AG09319 (cell line): ENCODE data around the gene TMTC2.

Experiments used
- DNase-seq: peaks from one replicate; pipeline ENCODE4 v3.0.0-alpha.2; 2010; ENCODE audit warnings: low read depth; ENCODE audit errors: extremely low read depth
- TF ChIP-seq, protein P1 (sequence below): IDR thresholded peaks from 2 replicates; pipeline ENCODE4 v1.5.1; 2011; ENCODE audit warnings: low read depth, mild to moderate bottlenecking, inconsistent platforms, low read length, moderate library complexity

The TMTC2 gene

DNA sequence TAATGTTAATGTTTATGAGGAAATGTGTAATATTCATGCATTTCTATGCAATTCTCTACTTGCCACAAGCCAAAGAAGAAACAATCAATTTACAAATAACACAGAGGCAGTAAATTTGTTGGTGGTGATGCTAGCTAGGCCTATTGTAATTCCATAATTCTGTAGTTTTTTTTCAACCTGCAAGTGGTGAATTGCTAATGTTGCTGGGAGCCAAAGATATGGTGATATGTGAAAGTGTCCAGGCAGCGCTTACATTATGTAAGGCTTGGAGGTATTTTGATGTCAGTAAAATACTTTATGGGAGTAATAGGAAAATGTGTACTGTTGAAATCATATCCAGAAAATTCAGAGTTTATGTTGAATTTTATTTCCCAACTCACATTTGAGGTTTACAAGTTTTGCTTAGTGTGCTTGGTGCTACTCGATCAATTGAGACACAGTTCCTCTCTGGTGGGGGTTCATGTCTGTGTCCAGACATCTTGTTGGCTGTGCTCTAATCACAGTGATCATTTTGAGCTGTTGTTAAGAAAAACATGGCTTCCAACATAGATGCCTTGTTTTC lies 23.2 kb downstream of the TMTC2 start:
- DNase-seq = no peak
- TF ChIP-seq, protein P1, sequence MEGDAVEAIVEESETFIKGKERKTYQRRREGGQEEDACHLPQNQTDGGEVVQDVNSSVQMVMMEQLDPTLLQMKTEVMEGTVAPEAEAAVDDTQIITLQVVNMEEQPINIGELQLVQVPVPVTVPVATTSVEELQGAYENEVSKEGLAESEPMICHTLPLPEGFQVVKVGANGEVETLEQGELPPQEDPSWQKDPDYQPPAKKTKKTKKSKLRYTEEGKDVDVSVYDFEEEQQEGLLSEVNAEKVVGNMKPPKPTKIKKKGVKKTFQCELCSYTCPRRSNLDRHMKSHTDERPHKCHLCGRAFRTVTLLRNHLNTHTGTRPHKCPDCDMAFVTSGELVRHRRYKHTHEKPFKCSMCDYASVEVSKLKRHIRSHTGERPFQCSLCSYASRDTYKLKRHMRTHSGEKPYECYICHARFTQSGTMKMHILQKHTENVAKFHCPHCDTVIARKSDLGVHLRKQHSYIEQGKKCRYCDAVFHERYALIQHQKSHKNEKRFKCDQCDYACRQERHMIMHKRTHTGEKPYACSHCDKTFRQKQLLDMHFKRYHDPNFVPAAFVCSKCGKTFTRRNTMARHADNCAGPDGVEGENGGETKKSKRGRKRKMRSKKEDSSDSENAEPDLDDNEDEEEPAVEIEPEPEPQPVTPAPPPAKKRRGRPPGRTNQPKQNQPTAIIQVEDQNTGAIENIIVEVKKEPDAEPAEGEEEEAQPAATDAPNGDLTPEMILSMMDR = no peak

DNA sequence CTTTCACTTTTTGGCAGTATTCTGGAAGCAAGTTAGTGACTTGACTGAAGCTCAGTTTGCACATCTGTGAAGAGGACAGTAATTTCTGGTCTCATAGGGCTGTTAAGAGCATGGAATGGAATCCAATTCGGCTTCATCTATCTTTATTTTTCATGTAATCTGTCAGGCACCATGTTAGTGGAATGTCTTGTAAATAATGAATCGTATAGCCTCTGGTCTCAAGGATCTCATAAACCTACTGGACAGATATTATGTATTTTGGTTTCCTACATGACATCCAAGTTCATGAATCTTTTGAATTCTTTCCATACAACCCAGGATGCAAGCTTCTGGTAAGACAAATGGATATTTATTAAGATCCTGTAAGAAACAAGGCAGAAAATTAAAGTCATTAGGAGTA lies 24.0 kb downstream of the TMTC2 start:
- DNase-seq = no peak
- TF ChIP-seq, protein P1 = no peak

DNA sequence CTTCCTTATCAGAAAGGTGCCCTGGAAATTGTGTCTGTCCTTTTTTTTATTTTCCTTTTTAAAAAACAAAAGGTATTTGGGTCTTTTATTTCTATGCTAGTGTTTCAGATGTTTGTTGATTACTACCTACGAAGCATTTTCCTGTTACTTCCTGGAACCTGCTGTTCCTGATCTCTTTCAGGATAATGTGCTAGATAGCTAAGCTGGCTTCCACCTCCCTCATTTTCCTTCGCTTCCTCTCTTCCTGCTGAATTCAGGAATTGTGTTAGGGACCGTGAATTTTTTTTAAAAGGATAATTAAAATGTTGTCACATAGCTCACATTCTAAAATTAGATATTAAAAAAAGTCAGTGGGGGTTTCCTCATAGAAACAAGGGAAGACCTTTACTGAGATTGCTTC lies 27.7 kb downstream of the TMTC2 start:
- TF ChIP-seq, protein P1 = no peak
- DNase-seq = no peak

DNA sequence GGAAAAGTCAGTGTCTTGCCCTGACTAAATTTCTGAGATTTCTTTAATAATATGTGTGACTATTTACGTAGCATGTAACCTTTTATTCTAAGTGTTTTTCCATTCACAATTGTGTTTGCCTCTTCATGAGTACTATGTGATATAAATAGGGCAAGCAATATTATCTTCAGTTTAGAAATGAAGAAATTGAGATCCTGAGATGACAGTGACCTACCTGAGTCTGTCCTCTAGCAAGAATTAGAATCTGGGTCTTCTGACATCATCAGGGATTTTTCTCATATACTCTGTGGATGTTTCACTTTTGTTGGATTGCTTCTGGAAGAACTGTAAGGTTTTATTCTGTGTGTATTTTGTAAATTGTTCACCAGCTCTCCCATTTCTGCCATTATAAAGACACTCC lies 35.0 kb downstream of the TMTC2 start:
- TF ChIP-seq, protein P1 = no peak
- no peak for DNase-seq

DNA sequence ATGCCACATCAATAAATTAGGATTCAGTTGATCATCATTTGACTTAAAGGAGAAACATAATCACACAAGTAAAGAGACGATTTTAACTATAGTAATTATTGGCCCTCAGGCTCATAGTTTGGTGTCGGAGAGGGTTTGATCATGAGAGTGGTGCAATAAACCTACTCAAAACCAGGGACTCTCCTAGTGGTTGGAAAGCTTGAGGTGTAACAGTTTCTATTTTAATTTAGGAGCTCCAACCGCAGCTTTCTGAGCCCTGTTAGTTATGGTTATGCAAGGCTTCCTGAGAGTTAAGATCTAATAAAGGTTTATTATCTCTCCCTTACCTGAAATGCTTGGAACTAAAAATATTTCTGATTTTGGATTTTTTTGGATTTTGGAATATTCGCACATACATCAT lies 36.4 kb downstream of the TMTC2 start:
- TF ChIP-seq, protein P1 = no peak
- DNase-seq = no peak

DNA sequence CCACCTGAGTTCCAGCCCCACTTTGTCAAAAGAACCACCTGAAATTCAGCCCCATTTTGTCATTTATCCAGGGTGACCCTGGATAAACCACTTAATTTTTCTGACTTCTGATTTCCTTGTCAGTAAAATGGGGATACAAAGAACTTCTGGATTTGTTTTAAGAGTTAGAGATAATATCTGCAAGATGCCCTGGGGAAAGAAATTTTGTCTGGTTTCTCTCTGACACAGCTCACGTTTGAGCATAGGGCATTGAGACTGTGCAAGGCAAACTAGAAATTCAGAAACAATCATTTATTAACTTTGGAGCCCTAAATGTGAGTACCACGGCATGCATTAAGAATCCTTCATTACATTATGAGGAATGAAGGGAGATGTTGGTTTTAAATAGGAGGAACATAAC lies 37.2 kb downstream of the TMTC2 start:
- TF ChIP-seq, protein P1 = no peak
- DNase-seq = no peak

DNA sequence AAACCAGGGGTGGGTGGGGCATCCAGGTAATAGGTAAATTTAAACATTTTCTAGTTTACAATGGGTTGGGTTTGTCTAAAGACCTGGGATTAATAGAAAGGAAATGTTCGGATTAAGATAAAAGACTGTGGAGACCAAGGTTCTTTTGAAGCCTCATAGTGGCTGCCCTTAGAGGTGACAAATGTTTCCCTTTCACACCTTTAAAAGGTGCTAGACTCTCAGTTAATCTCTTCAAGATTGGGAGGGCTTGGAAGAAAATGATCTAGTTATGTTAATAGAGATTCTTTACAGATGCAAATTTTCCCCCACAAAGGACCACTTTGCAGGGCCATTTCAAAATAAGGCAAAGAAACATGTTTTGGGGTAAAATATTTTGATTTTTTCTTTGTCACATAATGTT lies 39.0 kb downstream of the TMTC2 start:
- DNase-seq = no peak
- TF ChIP-seq, protein P1 = no peak
